ENCODE data around the gene AASS.

AASS gene

DNA sequence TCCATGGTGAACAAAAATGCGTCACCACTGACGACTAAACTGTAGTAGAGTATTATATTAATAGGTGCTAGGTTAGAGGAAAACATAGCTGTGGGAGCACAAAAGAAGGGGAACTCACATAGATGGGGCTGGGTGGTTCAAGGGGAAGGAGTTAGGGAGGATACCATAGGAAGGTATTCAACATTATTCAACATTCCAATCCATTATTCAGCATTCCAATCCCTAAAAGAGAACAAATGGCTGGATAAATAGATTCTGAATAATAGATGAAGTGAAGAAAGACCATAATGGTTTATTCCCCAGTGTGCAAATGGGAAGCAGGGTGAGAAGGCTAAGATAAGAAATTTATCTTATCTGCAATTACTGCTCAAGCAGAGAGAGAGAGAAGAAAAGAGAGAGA is 61.4 kb downstream of the AASS start:
- no peak overlapping the region for H3K4me3 ChIP-seq (ENCODE audit: low read length)
- DNase-seq (ENCODE audit: low read depth): no peak
- TF ChIP-seq, protein P1, sequence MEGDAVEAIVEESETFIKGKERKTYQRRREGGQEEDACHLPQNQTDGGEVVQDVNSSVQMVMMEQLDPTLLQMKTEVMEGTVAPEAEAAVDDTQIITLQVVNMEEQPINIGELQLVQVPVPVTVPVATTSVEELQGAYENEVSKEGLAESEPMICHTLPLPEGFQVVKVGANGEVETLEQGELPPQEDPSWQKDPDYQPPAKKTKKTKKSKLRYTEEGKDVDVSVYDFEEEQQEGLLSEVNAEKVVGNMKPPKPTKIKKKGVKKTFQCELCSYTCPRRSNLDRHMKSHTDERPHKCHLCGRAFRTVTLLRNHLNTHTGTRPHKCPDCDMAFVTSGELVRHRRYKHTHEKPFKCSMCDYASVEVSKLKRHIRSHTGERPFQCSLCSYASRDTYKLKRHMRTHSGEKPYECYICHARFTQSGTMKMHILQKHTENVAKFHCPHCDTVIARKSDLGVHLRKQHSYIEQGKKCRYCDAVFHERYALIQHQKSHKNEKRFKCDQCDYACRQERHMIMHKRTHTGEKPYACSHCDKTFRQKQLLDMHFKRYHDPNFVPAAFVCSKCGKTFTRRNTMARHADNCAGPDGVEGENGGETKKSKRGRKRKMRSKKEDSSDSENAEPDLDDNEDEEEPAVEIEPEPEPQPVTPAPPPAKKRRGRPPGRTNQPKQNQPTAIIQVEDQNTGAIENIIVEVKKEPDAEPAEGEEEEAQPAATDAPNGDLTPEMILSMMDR (conservative IDR thresholded peaks at IDR 0.05; ENCODE audit: low read depth, low read length): no peak

- TF ChIP-seq, protein P1 (conservative IDR thresholded peaks at IDR 0.05; ENCODE audit: low read depth, low read length): no peak
- no peak for DNase-seq (ENCODE audit: low read depth)
- H3K4me3 ChIP-seq (ENCODE audit: low read length): no peak overlapping the region
These were observed 61.9 kb downstream of the AASS start for GRCh38 chr7:122082160-122082559.

- TF ChIP-seq, protein P1 (conservative IDR thresholded peaks at IDR 0.05; ENCODE audit: low read depth, low read length): no peak
- no peak for DNase-seq (ENCODE audit: low read depth)
- H3K4me3 ChIP-seq (ENCODE audit: low read length): no peak overlapping the region
These were observed 70.4 kb downstream of the AASS start for GRCh38 chr7:122073635-122074034.

DNA sequence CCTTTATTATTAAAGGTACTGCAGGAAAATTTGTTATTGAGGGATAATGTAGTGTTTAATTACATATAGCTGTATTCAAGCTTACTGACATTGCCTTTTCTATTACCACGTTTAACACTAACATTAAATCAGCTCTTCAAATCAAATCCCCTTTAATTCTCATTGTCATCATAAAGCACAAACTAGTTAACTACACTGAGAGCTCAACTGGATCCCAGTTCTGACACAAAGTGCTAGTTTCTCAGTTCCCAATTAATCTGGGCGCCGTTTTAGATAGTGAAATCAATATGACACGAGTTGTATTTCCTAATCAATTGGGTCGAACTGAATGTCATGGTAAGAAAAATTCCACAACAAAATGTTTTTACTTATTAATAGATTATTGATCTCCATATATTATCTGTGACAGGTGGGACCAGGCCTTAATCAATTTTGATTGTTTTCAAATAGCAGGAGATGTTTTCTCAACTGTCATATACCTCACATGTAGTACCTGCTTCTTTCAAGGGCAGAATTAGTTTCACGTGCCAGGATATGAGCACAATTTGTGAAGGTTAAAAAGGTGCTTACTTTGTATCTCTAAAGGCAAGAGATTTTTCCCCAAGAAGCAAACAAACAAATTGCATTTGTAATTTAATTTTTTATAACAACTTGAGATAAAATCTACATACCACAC is 71.0 kb downstream of the AASS start:
- H3K4me3 ChIP-seq (ENCODE audit: low read length): no peak overlapping the region
- no peak for DNase-seq (ENCODE audit: low read depth)
- TF ChIP-seq, protein P1 (conservative IDR thresholded peaks at IDR 0.05; ENCODE audit: low read depth, low read length): no peak

DNA sequence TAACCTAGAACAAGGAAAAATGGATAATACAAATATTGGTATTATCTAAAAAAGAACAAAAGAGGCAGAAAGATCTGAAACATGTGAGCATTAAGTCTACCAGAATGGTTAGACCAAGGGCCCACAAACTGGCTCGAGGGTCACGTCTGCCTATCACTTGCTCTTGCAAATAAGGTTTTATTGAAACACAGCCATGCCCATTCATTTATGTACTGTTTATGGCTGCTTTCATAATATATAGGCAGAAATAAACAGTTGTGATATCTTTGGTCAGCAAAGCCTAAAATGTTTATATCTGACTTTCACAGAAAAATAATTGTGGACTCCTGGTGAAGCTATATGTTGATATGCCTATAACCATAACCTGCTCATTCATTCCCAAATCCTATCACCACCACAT is 71.8 kb downstream of the AASS start:
- TF ChIP-seq, protein P1 (conservative IDR thresholded peaks at IDR 0.05; ENCODE audit: low read depth, low read length): no peak
- H3K4me3 ChIP-seq (ENCODE audit: low read length): no peak overlapping the region

DNA sequence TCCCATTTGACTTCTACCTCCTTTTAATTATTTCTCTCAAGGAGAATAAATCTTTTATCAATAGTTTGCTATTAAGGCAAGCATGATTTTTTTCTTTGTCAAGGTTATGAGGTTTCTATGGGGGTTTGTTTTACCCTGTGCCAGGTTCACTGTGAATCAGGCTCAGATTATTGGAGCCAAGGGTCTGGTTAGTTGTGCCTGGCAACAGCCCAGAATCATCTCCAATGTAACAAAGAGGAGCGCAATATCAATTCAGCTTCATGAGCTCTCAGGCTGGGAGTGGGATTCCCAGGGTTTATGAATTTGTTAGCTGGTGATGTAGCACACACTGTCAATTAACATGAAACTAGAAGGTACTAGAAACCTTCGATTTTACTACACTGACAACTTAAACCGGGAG is 73.2 kb downstream of the AASS start:
- TF ChIP-seq, protein P1 (conservative IDR thresholded peaks at IDR 0.05; ENCODE audit: low read depth, low read length): no peak
- DNase-seq (ENCODE audit: low read depth): no peak

More for the DNA sequence above, 71.8 kb downstream of the AASS start:
- no peak for DNase-seq (ENCODE audit: low read depth)

GRCh38 chr7:122070062-122070461 is 74.0 kb downstream of the AASS start:
- TF ChIP-seq, protein P1 (conservative IDR thresholded peaks at IDR 0.05; ENCODE audit: low read depth, low read length): no peak
- DNase-seq (ENCODE audit: low read depth): no peak
- H3K4me3 ChIP-seq (ENCODE audit: low read length): no peak overlapping the region

More for the DNA sequence above, 73.2 kb downstream of the AASS start:
- no peak overlapping the region for H3K4me3 ChIP-seq (ENCODE audit: low read length)

All from retinal pigment epithelial cell (primary cell).